WTC11 (cell line): ENCODE data around the gene UBR2. TPM values are rescaled to one million over a fixed set of nuclear protein-coding genes. Genes with fewer than 3 reads are reported as not detected.

Experiments
- ATAC-seq: fragments of 200-7000 bp; cut with Tn5 transposase; 2 replicates; pipeline ENCODE4 v1.10.0; 2021; ENCODE audit warnings: mild to moderate bottlenecking, moderate library complexity
- CTCF ChIA-PET: fragments of 300-600 bp; sonication (Branson Sonifier 250); formaldehyde crosslinking; loops from one replicate; lab custom pipeline; 2021; ENCODE audit warnings: antibody characterized with exemption; lab: Charles Lee
- POLR2A ChIA-PET: fragments of 350-600 bp; sonication (Branson Sonifier 250); formaldehyde crosslinking; loops from one replicate; lab custom pipeline; 2021; ENCODE audit warnings: antibody characterized with exemption; lab: Charles Lee
- DNase-seq: peaks from one replicate; pipeline ENCODE4 v3.0.0; 2021; ENCODE audit warnings: low spot score
- H3K27ac Mint-ChIP-seq: 2 replicates; pipeline ENCODE4 v1.8.0; 2021; ENCODE audit warnings: mixed read lengths
- H3K27me3 Mint-ChIP-seq: 2 replicates; pipeline ENCODE4 v1.8.0; 2021; ENCODE audit warnings: low read depth, mild to moderate bottlenecking, moderate library complexity, mixed read lengths
- H3K36me3 Mint-ChIP-seq: 2 replicates; pipeline ENCODE4 v1.8.0; 2021; ENCODE audit warnings: mixed read lengths
- H3K4me1 Mint-ChIP-seq: 2 replicates; pipeline ENCODE4 v1.8.0; 2022; ENCODE audit warnings: mixed read lengths
- H3K4me3 Mint-ChIP-seq: 2 replicates; pipeline ENCODE4 v1.8.0; 2021; ENCODE audit warnings: mild to moderate bottlenecking, moderate library complexity, mixed read lengths
- H3K9me3 Mint-ChIP-seq: 2 replicates; pipeline ENCODE4 v1.8.0; 2021; ENCODE audit warnings: mixed read lengths
- ETV6 ChIP-seq: sonication (generic); formaldehyde crosslinking; IDR thresholded peaks from 2 replicates; pipeline ENCODE4 v1.8.1; 2022; ENCODE audit warnings: mild to moderate bottlenecking, missing genetic modification reagents
- FOXK1 ChIP-seq: sonication (generic); formaldehyde crosslinking; IDR thresholded peaks from 2 replicates; pipeline ENCODE4 v1.8.0; 2022; ENCODE audit warnings: mild to moderate bottlenecking, moderate library complexity, missing genetic modification reagents
- IRF2 ChIP-seq: sonication (generic); formaldehyde crosslinking; IDR thresholded peaks from 2 replicates; pipeline ENCODE4 v1.8.0; 2022; ENCODE audit warnings: low read depth, missing genetic modification reagents, borderline replicate concordance
- JAZF1 ChIP-seq: fragments of 250-450 bp; sonication (Bioruptor Pico); IDR thresholded peaks from 2 replicates; pipeline ENCODE4 v1.9.0; 2021; ENCODE audit warnings: moderate library complexity, mild to moderate bottlenecking, inconsistent platforms
- MAX ChIP-seq: sonication (generic); formaldehyde crosslinking; IDR thresholded peaks from 2 replicates; pipeline ENCODE4 v1.8.0; 2022; ENCODE audit warnings: mild to moderate bottlenecking, missing genetic modification reagents
- NR3C1 ChIP-seq: sonication (generic); formaldehyde crosslinking; conservative IDR thresholded peaks from 2 replicates; pipeline ENCODE4 v1.8.1; 2023; ENCODE audit warnings: low read depth, mild to moderate bottlenecking, missing genetic modification reagents
- PRDM15 ChIP-seq: sonication (generic); formaldehyde crosslinking; IDR thresholded peaks from 2 replicates; pipeline ENCODE4 v1.8.0; 2022; ENCODE audit warnings: missing genetic modification reagents
- PREB ChIP-seq: sonication (generic); formaldehyde crosslinking; IDR thresholded peaks from 2 replicates; pipeline ENCODE4 v1.8.1; 2022; ENCODE audit warnings: mild to moderate bottlenecking, missing genetic modification reagents, moderate library complexity, borderline replicate concordance
- RORB ChIP-seq: fragments of 250-450 bp; sonication (Bioruptor Pico); IDR thresholded peaks from 2 replicates; pipeline ENCODE4 v1.9.0; 2021; ENCODE audit warnings: mild to moderate bottlenecking
- SMAD3 ChIP-seq: sonication (generic); formaldehyde crosslinking; IDR thresholded peaks from 2 replicates; pipeline ENCODE4 v1.8.0; 2022; ENCODE audit warnings: missing genetic modification reagents, mild to moderate bottlenecking, borderline replicate concordance
- SOX15 ChIP-seq: fragments of 250-450 bp; sonication (Bioruptor Pico); IDR thresholded peaks from 2 replicates; pipeline ENCODE4 v1.9.0; 2021; ENCODE audit warnings: mild to moderate bottlenecking
- ZNF671 ChIP-seq: fragments of 250-450 bp; sonication (Bioruptor Pico); IDR thresholded peaks from 2 replicates; pipeline ENCODE4 v1.8.0; 2021; ENCODE audit warnings: mild to moderate bottlenecking
- ZSCAN18 ChIP-seq: fragments of 250-450 bp; sonication (Bioruptor Pico); IDR thresholded peaks from 2 replicates; pipeline ENCODE4 v2.1.2; 2022; ENCODE audit warnings: mild to moderate bottlenecking, moderate library complexity
- total RNA-seq: library from RNA; stranded (reverse); gene quantifications from 3 replicates; pipeline ENCODE4 v1.2.3, GENCODE V29; 2021

UBR2 gene
- total RNA-seq, 1 experiment from 2014 or later: 18.8 TPM

- H3K9me3 Mint-ChIP-seq: no peaks in the 10 kb centered on the region
- TF ChIP-seq PREB (CRISPR knock-in tag): no peak
- TF ChIP-seq SMAD3 (CRISPR knock-in tag): no peak
- no peak for TF ChIP-seq ETV6
- TF ChIP-seq FOXK1 (CRISPR knock-in tag): no peak
- no peak for TF ChIP-seq IRF2
- TF ChIP-seq SOX15 (CRISPR knock-in tag): no peak
- TF ChIP-seq JAZF1 (CRISPR knock-in tag): no peak
- no peak for TF ChIP-seq MAX (CRISPR knock-in tag)
- no peak for TF ChIP-seq NR3C1 (CRISPR knock-in tag)
- TF ChIP-seq ZSCAN18 (CRISPR knock-in tag): no peak
- TF ChIP-seq RORB (CRISPR knock-in tag): no peak
- no peak for TF ChIP-seq PRDM15 (CRISPR knock-in tag)
- no peak for TF ChIP-seq ZNF671
- TF ChIP-seq, all 79 proteins: peak for 0
- DNase-seq (no peak), ATAC-seq (no peak)
- CTCF ChIA-PET: interaction anchor here (0.8 to 1.0 kb wide), 2 partner anchors 16 to 81 kb away, joined by 3 to 4 read pairs; no protein-coding TSS in a partner anchor
- H3K4me3 Mint-ChIP-seq: no peak overlapping the region
- H3K4me1 Mint-ChIP-seq: peaks cover 7% of the 10 kb centered on the region
- H3K27ac Mint-ChIP-seq: peak overlapping the region; percentile 51; the same call in 1 of the 2 replicates
- H3K27me3 Mint-ChIP-seq: no peaks in the 10 kb centered on the region
- POLR2A ChIA-PET: interaction anchor here (5.0 kb wide), 1 partner anchor 41 kb away, joined by 42 read pairs; the partner anchor contains the start of gene BICRAL
- H3K36me3 Mint-ChIP-seq: peaks cover 2% of the 10 kb centered on the region
These were observed 178.5 kb downstream of the UBR2 start for GRCh38 chr6:42742116-42742894.

Other genes starting within 250 kb of the UBR2 start
- gene TRERF1, start 112.1 kb upstream of the UBR2 start, total RNA-seq: 22.3 to 24.3 TPM (median 23.9 TPM) in 3 replicates
- 1.0 to 1.9 TPM (median 1.6 TPM) in 3 replicates for gene PRPH2, start 158.6 kb downstream of the UBR2 start, total RNA-seq
- gene TBCC, start 182.1 kb downstream of the UBR2 start, total RNA-seq: 24.7 to 27.3 TPM (median 25.0 TPM) in 3 replicates
- gene BICRAL, start 218.0 kb downstream of the UBR2 start, total RNA-seq: 9.4 to 10.3 TPM (median 9.7 TPM) in 3 replicates